ENCODE results near the gene DLL4.

- TF ChIP-seq, protein P1, sequence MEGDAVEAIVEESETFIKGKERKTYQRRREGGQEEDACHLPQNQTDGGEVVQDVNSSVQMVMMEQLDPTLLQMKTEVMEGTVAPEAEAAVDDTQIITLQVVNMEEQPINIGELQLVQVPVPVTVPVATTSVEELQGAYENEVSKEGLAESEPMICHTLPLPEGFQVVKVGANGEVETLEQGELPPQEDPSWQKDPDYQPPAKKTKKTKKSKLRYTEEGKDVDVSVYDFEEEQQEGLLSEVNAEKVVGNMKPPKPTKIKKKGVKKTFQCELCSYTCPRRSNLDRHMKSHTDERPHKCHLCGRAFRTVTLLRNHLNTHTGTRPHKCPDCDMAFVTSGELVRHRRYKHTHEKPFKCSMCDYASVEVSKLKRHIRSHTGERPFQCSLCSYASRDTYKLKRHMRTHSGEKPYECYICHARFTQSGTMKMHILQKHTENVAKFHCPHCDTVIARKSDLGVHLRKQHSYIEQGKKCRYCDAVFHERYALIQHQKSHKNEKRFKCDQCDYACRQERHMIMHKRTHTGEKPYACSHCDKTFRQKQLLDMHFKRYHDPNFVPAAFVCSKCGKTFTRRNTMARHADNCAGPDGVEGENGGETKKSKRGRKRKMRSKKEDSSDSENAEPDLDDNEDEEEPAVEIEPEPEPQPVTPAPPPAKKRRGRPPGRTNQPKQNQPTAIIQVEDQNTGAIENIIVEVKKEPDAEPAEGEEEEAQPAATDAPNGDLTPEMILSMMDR (IDR thresholded peaks at IDR 0.05; ENCODE audit: low read depth, low read length): no peak
- no peak for TF ChIP-seq MAX (IDR thresholded peaks at IDR 0.05; ENCODE audit: low read depth, low read length)
Measured at GRCh38 chr15:40923551-40923950, 5.6 kb upstream of the DLL4 start.
